Suprapubic skin (tissue), 4 donors: ENCODE measurements around the gene MT1M. TPM values are rescaled to one million over a fixed set of nuclear protein-coding genes. Genes with fewer than 3 reads are reported as not detected.
"Not testable (repeated sequence)": the region's sequence is repeated elsewhere in the genome, so short reads cannot be mapped to it uniquely, and the experiment has no call there.

ENCODE experiments used
- DNase-seq, 2 donors: peaks; one replicate each; pipeline ENCODE4 v3.0.0-alpha.2; 2019; ENCODE audit warnings: low spot score in 2 of 2
- H3K27ac ChIP-seq: fragments of 200-600 bp; sonication (generic); one replicate; pipeline ENCODE4 v1.5.1; 2019
- H3K27me3 ChIP-seq: fragments of 200-600 bp; sonication (generic); one replicate; pipeline ENCODE4 v1.5.1; 2019
- H3K36me3 ChIP-seq: fragments of 200-600 bp; sonication (generic); one replicate; pipeline ENCODE4 v1.5.1; 2019
- H3K4me1 ChIP-seq: fragments of 200-600 bp; sonication (generic); one replicate; pipeline ENCODE4 v1.5.1; 2019
- H3K4me3 ChIP-seq: fragments of 200-600 bp; sonication (generic); one replicate; pipeline ENCODE4 v1.5.1; 2019; ENCODE audit warnings: mild to moderate bottlenecking
- H3K9me3 ChIP-seq: fragments of 200-600 bp; sonication (generic); one replicate; pipeline ENCODE4 v1.5.1; 2019
- CTCF ChIP-seq, 2 donors: fragments of 200-600 bp in 1 of 2; fragments of 450-650 bp in 1 of 2; sonication (generic) in 1 of 2; IDR thresholded peaks; one replicate each; pipeline ENCODE4 v1.5.1; 2016 to 2019; ENCODE audit warnings: antibody characterized with exemption in 2 of 2, mild to moderate bottlenecking in 1 of 2, moderate library complexity in 1 of 2
- EP300 ChIP-seq: sonication (generic); formaldehyde crosslinking; IDR thresholded peaks from one replicate; pipeline ENCODE4 v1.6.1; 2017; ENCODE audit warnings: antibody characterized with exemption
- POLR2A ChIP-seq, 2 donors: fragments of 450-650 bp; IDR thresholded peaks; one replicate each; pipeline ENCODE4 v1.6.1; 2017; ENCODE audit warnings: antibody characterized with exemption in 2 of 2, mild to moderate bottlenecking in 2 of 2, moderate library complexity in 2 of 2
- POLR2AphosphoS5 ChIP-seq, 3 donors: sonication (generic); formaldehyde crosslinking; IDR thresholded peaks; one replicate each; pipeline ENCODE4 v1.6.1; 2017; ENCODE audit warnings: antibody characterized with exemption in 3 of 3
- WGBS: methylation state at CpG from one replicate; pipeline ENCODE4 v1.1.5; 2018; 5-methylcytosine and 5-hydroxymethylcytosine counted together
- total RNA-seq, 4 donors: library from RNA; depleted of rRNA; stranded (reverse); fragments of >200 nt; gene quantifications; one replicate each; pipeline ENCODE4 v1.1.0, GENCODE V29; 2016

MT1M gene
- total RNA-seq: 10 to 100 TPM; 13.6 to 41.7 (median 20.5) TPM

GRCh38 chr16:56632156-56632847, at the start of gene MT1M:
Gene MT1M (plus strand): TSS chr16:56632659. CDS start chr16:56632732, 73 bp downstream.
- H3K4me3 ChIP-seq: peak within 1 kb of the TSS; percentile 48
- no peaks in the 10 kb centered on the region for H3K36me3 ChIP-seq
- peak within 1 kb of the TSS; percentile 82 for H3K27ac ChIP-seq
- no peak for TF ChIP-seq CTCF (IDR thresholded peaks at IDR 0.05)
- TF ChIP-seq EP300: no peak
- peak; percentile 43 to 92 (median 77) for TF ChIP-seq POLR2AphosphoS5 (IDR thresholded peaks at IDR 0.05)
- TF ChIP-seq POLR2A (IDR thresholded peaks at IDR 0.05): peak; percentile 43 to 86
- peak in 1 of 2 donors; percentile 86 for DNase-seq
- H3K27me3 ChIP-seq: peaks cover 17% of the 10 kb centered on the region
- 15% methylated on average over 27 of the region's 61 CpGs for WGBS
- peaks cover 34% of the 10 kb centered on the region for H3K4me1 ChIP-seq
- H3K9me3 ChIP-seq: no peaks in the 10 kb centered on the region

- not testable (repeated sequence) for H3K9me3 ChIP-seq, DNase-seq, H3K27me3 ChIP-seq, H3K27ac ChIP-seq, H3K36me3 ChIP-seq, H3K4me3 ChIP-seq, H3K4me1 ChIP-seq
- WGBS: 89% methylated on average over 2 of the region's 2 CpGs
Observed at GRCh38 chr16:56582911-56583310, 49.5 kb upstream of the MT1M start.

- TF ChIP-seq CTCF (IDR thresholded peaks at IDR 0.05) (no peak), EP300 (no peak), POLR2A (IDR thresholded peaks at IDR 0.05) (no peak), POLR2AphosphoS5 (IDR thresholded peaks at IDR 0.05) (no peak)
- Histone ChIP-seq H3K4me1 (no peaks in the 10 kb centered on the region), H3K9me3 (no peaks in the 10 kb centered on the region), H3K36me3 (no peaks in the 10 kb centered on the region), H3K27me3 (peaks cover 5% of the 10 kb centered on the region), H3K4me3 (no peak overlapping the region), H3K27ac (no peak overlapping the region)
- DNase-seq: no peak
- 80% methylated on average over 11 of the region's 11 CpGs for WGBS
Observed at GRCh38 chr16:56583351-56584168, 48.9 kb upstream of the MT1M start.

GRCh38 chr16:56584276-56584675, 48.2 kb upstream of the MT1M start:
- Histone ChIP-seq H3K36me3 (no peaks in the 10 kb centered on the region), H3K27ac (no peak overlapping the region), H3K4me3 (no peak overlapping the region), H3K9me3 (no peaks in the 10 kb centered on the region), H3K27me3 (peaks cover 13% of the 10 kb centered on the region), H3K4me1 (peaks cover 5% of the 10 kb centered on the region)
- 98% methylated on average over 11 of the region's 11 CpGs for WGBS
- no peak for TF ChIP-seq CTCF (IDR thresholded peaks at IDR 0.05)
- no peak for TF ChIP-seq POLR2A (IDR thresholded peaks at IDR 0.05)
- TF ChIP-seq EP300: no peak
- no peak for TF ChIP-seq POLR2AphosphoS5 (IDR thresholded peaks at IDR 0.05)
- no peak for DNase-seq

GRCh38 chr16:56588781-56589140, 43.7 kb upstream of the MT1M start:
- 29% methylated on average over 9 of the region's 9 CpGs for WGBS
- Histone ChIP-seq H3K4me1 (peaks cover 12% of the 10 kb centered on the region), H3K4me3 (peak overlapping the region; percentile 50), H3K36me3 (no peaks in the 10 kb centered on the region), H3K27me3 (peaks cover 31% of the 10 kb centered on the region), H3K27ac (no peak overlapping the region), H3K9me3 (no peaks in the 10 kb centered on the region)
- no peak for DNase-seq
- TF ChIP-seq POLR2AphosphoS5 (IDR thresholded peaks at IDR 0.05) (no peak), POLR2A (IDR thresholded peaks at IDR 0.05) (no peak), EP300 (no peak), CTCF (IDR thresholded peaks at IDR 0.05) (no peak)
